CD4-positive, alpha-beta T cell (primary cell): ENCODE results near the gene PRICKLE2. TPM values are rescaled to one million over a fixed set of nuclear protein-coding genes. Genes with fewer than 3 reads are reported as not detected.

Experiments
- ATAC-seq: fragments of 200-7000 bp; cut with Tn5 transposase; one replicate; pipeline ENCODE4 v1.10.0; 2022; ENCODE audit warnings: mild to moderate bottlenecking; ENCODE audit not compliant: poor library complexity
- CTCF ChIA-PET: fragments of 350-600 bp; sonication (Branson Sonifier 250); formaldehyde crosslinking; loops from one replicate; lab custom pipeline; 2021; ENCODE audit warnings: antibody characterized with exemption, inconsistent platforms; lab: Charles Lee
- POLR2A ChIA-PET: fragments of 350-600 bp; sonication (Branson Sonifier 250); formaldehyde crosslinking; loops from one replicate; lab custom pipeline; 2021; ENCODE audit warnings: antibody characterized with exemption, inconsistent platforms; lab: Charles Lee
- DNase-seq, 14 experiments: peaks; one replicate each; pipeline ENCODE4 v3.0.0-alpha.2; 2013 to 2020; ENCODE audit warnings: mixed read lengths in 2 of 14
- H3K27ac ChIP-seq, 2 donors: one replicate each; pipeline versions ENCODE4 v1.5.1 to v1.7.0; 2013; ENCODE audit warnings: low read length in 2 of 2, low read depth in 1 of 2, mild to moderate bottlenecking in 1 of 2
- H3K27me3 ChIP-seq, 2 experiments: 1 replicate in 1 of 2; 2 replicates in 1 of 2; pipeline versions ENCODE4 v1.6.1 to v1.7.0; 2013; ENCODE audit warnings: low read length in 2 of 2, control low read depth in 1 of 2, mild to moderate bottlenecking in 1 of 2, moderate library complexity in 1 of 2; ENCODE audit not compliant: insufficient read depth in 2 of 2, control insufficient read depth in 1 of 2
- H3K36me3 ChIP-seq: one replicate; pipeline ENCODE4 v1.6.1; 2013; ENCODE audit warnings: low read length, control low read depth; ENCODE audit not compliant: insufficient read depth
- H3K4me1 ChIP-seq: one replicate; pipeline ENCODE4 v1.6.1; 2013; ENCODE audit warnings: low read length, control low read depth; ENCODE audit not compliant: insufficient read depth
- H3K4me3 ChIP-seq: one replicate; pipeline ENCODE4 v1.5.1; 2013; ENCODE audit warnings: mild to moderate bottlenecking, low read length, moderate library complexity
- H3K9me3 ChIP-seq, 2 experiments: 1 replicate in 1 of 2; 2 replicates in 1 of 2; pipeline versions ENCODE4 v1.6.1 to v1.7.0; 2013; ENCODE audit warnings: low read length in 2 of 2, mild to moderate bottlenecking in 2 of 2, control low read depth in 1 of 2, moderate library complexity in 1 of 2; ENCODE audit not compliant: control insufficient read depth in 1 of 2, insufficient read depth in 1 of 2
- H3K27ac Mint-ChIP-seq: one replicate; pipeline ENCODE4 v1.8.0; 2020; ENCODE audit warnings: mixed read lengths
- H3K27me3 Mint-ChIP-seq: one replicate; pipeline ENCODE4 v1.8.0; 2021; ENCODE audit warnings: mixed read lengths
- H3K36me3 Mint-ChIP-seq: one replicate; pipeline ENCODE4 v1.8.0; 2021; ENCODE audit warnings: low read depth, mixed read lengths
- H3K4me1 Mint-ChIP-seq: one replicate; pipeline ENCODE4 v1.8.0; 2021; ENCODE audit warnings: low read depth, mixed read lengths
- H3K4me3 Mint-ChIP-seq: one replicate; pipeline ENCODE4 v1.8.0; 2020; ENCODE audit warnings: mild to moderate bottlenecking, mixed read lengths
- H3K9me3 Mint-ChIP-seq: one replicate; pipeline ENCODE4 v1.8.0; 2020; ENCODE audit warnings: mixed read lengths
- CTCF ChIP-seq: fragments of 200-600 bp; IDR thresholded peaks from one replicate; pipeline ENCODE4 v1.8.0; 2022; ENCODE audit warnings: antibody characterized with exemption, mild to moderate bottlenecking
- intact Hi-C, 2 experiments: fragments of 100-400 bp; cut with DNase I in 1 of 2; cut with micrococcal nuclease in 1 of 2; formaldehyde crosslinking; loops; one replicate each; pipeline versions ENCODE4 v1.15.1 to v1.9.0; 2023 to 2025; cut with DNase I, micrococcal nuclease
- total RNA-seq, 174 experiments: library from RNA in 2 of 174; stranded (reverse) in 2 of 174; gene quantifications; one replicate each; pipeline ENCODE4 v1.2.3 and lab custom pipeline; 2021 to 2026

The PRICKLE2 gene
- total RNA-seq, 2 experiments from 2014 or later, result not detected

DNA sequence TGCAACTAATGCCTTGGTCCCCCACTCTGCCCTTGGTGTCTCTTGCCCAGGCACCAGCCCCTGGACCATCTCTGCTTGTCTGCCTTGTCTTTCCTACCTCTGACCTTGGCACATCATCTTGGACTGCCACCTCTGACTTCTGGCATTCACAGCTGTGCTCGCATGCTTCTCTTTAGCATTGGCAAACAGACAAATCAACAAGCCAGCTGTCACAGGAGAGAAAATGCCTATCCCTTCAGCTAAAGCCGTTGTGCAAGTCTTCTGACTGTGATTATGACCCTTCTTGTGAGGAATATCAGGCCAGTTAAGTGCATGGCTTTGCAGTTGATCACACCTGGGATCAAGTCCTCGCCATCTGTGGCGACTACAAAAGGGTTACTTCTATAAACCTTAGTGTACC, 84.6 kb downstream of the PRICKLE2 start:
- DNase-seq (no peak), ATAC-seq (no peak)
- Mint-ChIP-seq H3K4me1 (no peaks in the 10 kb centered on the region), H3K9me3 (no peaks in the 10 kb centered on the region), H3K36me3 (no peaks in the 10 kb centered on the region), H3K4me3 (no peak overlapping the region), H3K27ac (no peak overlapping the region), H3K27me3 (peaks cover 18% of the 10 kb centered on the region)
- Histone ChIP-seq H3K36me3 (no peaks in the 10 kb centered on the region), H3K27me3 (no peaks in the 10 kb centered on the region), H3K4me1 (no peaks in the 10 kb centered on the region), H3K9me3 (no peaks in the 10 kb centered on the region), H3K4me3 (no peak overlapping the region), H3K27ac (no peak overlapping the region)
- intact Hi-C loops, result no loop called here
- POLR2A ChIA-PET, result no interaction called here
- TF ChIP-seq CTCF, result no peak
- CTCF ChIA-PET, result interaction anchor here (1.1 kb wide), 1 partner anchor 10 kb away, joined by 3 read pairs; no protein-coding TSS in a partner anchor

DNA sequence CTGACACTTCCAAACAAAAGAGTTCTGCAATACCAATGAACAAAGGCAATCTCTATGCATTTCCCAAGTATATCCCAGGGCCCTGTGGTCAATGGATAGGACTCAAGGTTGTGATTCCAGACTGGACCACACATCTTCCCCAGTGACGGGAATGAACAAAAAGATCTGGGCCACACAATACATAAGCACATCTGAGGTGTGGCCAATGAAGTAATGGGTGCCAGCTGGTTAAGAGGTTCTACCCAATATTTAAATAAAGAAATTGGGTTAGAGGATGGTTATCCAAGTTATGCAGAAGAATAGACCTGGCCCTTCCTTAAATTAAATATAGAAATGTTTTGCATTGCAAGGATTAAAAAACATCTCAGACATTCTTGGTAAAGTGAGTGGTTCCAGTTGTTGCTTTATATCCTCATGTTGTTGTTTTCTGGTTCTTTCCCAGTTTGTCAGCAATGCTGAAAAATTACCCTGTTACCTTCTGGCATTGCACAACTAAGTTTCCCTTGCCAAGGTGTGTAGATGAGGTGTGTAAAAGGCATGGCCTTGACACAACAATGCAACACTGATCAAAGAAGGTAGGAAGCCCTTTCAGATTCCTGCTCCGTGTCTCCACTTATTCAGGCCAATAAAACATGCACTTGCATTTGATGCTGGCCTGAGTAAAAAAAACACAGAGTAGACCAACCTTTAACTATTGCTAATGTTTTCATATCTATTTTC, 86.5 kb downstream of the PRICKLE2 start:
- no peak overlapping the region for H3K27ac Mint-ChIP-seq
- H3K4me1 ChIP-seq, result no peaks in the 10 kb centered on the region
- DNase-seq (no peak), ATAC-seq (no peak)
- H3K4me3 ChIP-seq, result no peak overlapping the region
- no peaks in the 10 kb centered on the region for H3K9me3 ChIP-seq
- no peak for TF ChIP-seq CTCF
- H3K36me3 Mint-ChIP-seq, result no peaks in the 10 kb centered on the region
- no peak overlapping the region for H3K4me3 Mint-ChIP-seq
- intact Hi-C loops, result no loop called here
- no peaks in the 10 kb centered on the region for H3K4me1 Mint-ChIP-seq
- H3K9me3 Mint-ChIP-seq, result no peaks in the 10 kb centered on the region
- H3K27me3 ChIP-seq, result no peaks in the 10 kb centered on the region
- POLR2A ChIA-PET, result no interaction called here
- peaks cover 12% of the 10 kb centered on the region for H3K27me3 Mint-ChIP-seq
- no peaks in the 10 kb centered on the region for H3K36me3 ChIP-seq
- no peak overlapping the region for H3K27ac ChIP-seq
- CTCF ChIA-PET, result no interaction called here

DNA sequence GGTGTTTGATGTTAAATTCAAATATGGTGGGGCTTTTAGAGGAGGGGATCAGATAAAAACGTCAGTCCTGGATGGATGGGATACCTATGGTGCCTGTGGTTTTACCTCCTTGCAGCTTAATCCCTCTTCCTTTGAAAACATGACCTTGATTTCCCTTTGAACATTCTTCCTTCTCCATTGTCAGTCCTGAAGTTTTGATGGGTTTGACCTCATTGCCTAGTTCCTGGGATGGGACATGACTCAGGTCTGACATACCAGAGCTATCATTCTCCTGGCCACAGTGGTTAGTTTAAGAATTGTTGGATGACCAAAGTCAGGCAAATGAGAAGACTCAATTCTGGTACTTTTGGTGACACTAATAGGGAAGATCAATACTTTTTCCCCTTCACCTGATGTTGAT, 87.2 kb downstream of the PRICKLE2 start:
- no peak overlapping the region for H3K4me3 Mint-ChIP-seq
- ATAC-seq (no peak), DNase-seq (no peak)
- Histone ChIP-seq H3K4me1 (no peaks in the 10 kb centered on the region), H3K27ac (no peak overlapping the region), H3K27me3 (no peaks in the 10 kb centered on the region), H3K9me3 (no peaks in the 10 kb centered on the region), H3K36me3 (no peaks in the 10 kb centered on the region), H3K4me3 (no peak overlapping the region)
- no peaks in the 10 kb centered on the region for H3K36me3 Mint-ChIP-seq
- ChIA-PET CTCF (no interaction called here), POLR2A (no interaction called here)
- intact Hi-C loops, result no loop called here
- TF ChIP-seq CTCF, result no peak
- H3K9me3 Mint-ChIP-seq, result no peaks in the 10 kb centered on the region
- H3K4me1 Mint-ChIP-seq, result no peaks in the 10 kb centered on the region
- no peak overlapping the region for H3K27ac Mint-ChIP-seq
- peaks cover 9% of the 10 kb centered on the region for H3K27me3 Mint-ChIP-seq
